NCI-H146 treated with DMSO at 0.1 percent for 48 hours (cell line): ENCODE data around the gene KLRF2.

Source experiments
- DNase-seq: peaks from one replicate; lab custom pipeline; 2025; ENCODE audit not compliant: unreplicated experiment; lab: John Stamatoyannopoulos, UW

The KLRF2 gene

GRCh38 chr12:9933958-9934357 lies 52.7 kb downstream of the KLRF2 start:
- no peak for DNase-seq

GRCh38 chr12:9935026-9935425 lies 53.7 kb downstream of the KLRF2 start:
- no peak for DNase-seq

GRCh38 chr12:9936591-9936990 lies 55.3 kb downstream of the KLRF2 start:
- DNase-seq, result no peak

GRCh38 chr12:9940375-9940774 lies 59.1 kb downstream of the KLRF2 start:
- DNase-seq, result no peak

- DNase-seq, result no peak
These were observed 60.5 kb downstream of the KLRF2 start for GRCh38 chr12:9941838-9942237.

GRCh38 chr12:9943240-9943639 lies 62.0 kb downstream of the KLRF2 start:
- DNase-seq, result no peak

- no peak for DNase-seq
These were observed 63.1 kb downstream of the KLRF2 start for GRCh38 chr12:9944391-9944790.
